ENCODE results near the gene RIMS4. TPM values are rescaled to one million over a fixed set of nuclear protein-coding genes. Genes with fewer than 3 reads are reported as not detected.
A peak's percentile ranks its signal among the peaks of the same experiment; 100 is the strongest.

The RIMS4 gene
- total and polyA plus RNA-seq, 2 of the 13 experiments (the other 11 are each of a cell fraction or from before 2014, with no cell fraction given), result 0.01 to 0.07 TPM

GRCh38 chr20:44736170-44737021 is 74.0 kb downstream of the RIMS4 start (continued):
- TF ChIP-seq NCOA1 (CRISPR knock-in tag; IDR thresholded peaks at IDR 0.05) (no peak), RNF2 (conservative IDR thresholded peaks at IDR 0.05; ENCODE audit: low read depth) (no peak; the same call in 1 of the 2 replicates), MLX (CRISPR knock-in tag; IDR thresholded peaks at IDR 0.05) (no peak), HOXA9 (CRISPR knock-in tag; IDR thresholded peaks at IDR 0.05; ENCODE audit: borderline replicate concordance) (no peak), DBP (CRISPR knock-in tag; IDR thresholded peaks at IDR 0.05; ENCODE audit: not compliant biosample characterization) (no peak), PHF20 (CRISPR knock-in tag; IDR thresholded peaks at IDR 0.05) (peak; percentile 62), PREB (CRISPR knock-in tag; IDR thresholded peaks at IDR 0.05) (no peak), KLF16 (CRISPR knock-in tag; IDR thresholded peaks at IDR 0.05) (no peak), ZBTB20 (CRISPR knock-in tag; IDR thresholded peaks at IDR 0.05; ENCODE audit: borderline replicate concordance, low read depth) (no peak), MBNL3 (CRISPR knock-in tag; conservative IDR thresholded peaks at IDR 0.05) (no peak), DMAP1 (CRISPR knock-in tag; IDR thresholded peaks at IDR 0.05) (no peak; the same call in 1 of the 2 replicates), ZNF570 (CRISPR knock-in tag; IDR thresholded peaks at IDR 0.05; ENCODE audit: borderline replicate concordance) (no peak), ZNF503 (CRISPR knock-in tag; IDR thresholded peaks at IDR 0.05) (no peak), E2F5 (CRISPR knock-in tag; conservative IDR thresholded peaks at IDR 0.05) (no peak), ZNF142 (CRISPR knock-in tag; IDR thresholded peaks at IDR 0.05) (no peak)
